ENCODE results near the gene CEACAM7. TPM values are rescaled to one million over a fixed set of nuclear protein-coding genes. Genes with fewer than 3 reads are reported as not detected.

Gene CEACAM7
- not detected in 2 replicates for total RNA-seq
- long read RNA-seq = 0 reads

DNA sequence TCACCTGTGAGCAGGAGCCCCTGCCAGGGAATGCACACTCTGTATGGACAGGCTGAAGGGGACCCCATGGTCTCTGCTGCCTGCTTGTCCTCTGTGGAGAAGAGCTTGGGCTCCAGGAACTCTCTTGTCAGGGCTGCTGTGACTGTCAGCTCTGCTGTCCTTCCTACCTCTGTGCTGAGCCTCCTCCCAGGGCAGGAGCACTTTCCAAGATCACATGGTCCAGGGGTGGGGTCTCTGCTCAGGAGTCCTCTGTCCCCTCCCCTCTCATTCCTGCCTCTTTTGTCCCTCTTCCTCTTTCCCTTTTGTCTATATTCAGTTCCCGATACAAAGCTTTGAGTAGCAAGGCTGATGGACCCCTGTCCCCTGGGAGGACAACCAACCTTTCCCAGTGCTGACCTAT is at the start of gene CEACAM7:
CEACAM7 (minus strand) TSS at position 173 of the 400 bp plus-strand sequence; CDS start at position 68, 105 bp downstream.
- TF ChIP-seq, protein P1, sequence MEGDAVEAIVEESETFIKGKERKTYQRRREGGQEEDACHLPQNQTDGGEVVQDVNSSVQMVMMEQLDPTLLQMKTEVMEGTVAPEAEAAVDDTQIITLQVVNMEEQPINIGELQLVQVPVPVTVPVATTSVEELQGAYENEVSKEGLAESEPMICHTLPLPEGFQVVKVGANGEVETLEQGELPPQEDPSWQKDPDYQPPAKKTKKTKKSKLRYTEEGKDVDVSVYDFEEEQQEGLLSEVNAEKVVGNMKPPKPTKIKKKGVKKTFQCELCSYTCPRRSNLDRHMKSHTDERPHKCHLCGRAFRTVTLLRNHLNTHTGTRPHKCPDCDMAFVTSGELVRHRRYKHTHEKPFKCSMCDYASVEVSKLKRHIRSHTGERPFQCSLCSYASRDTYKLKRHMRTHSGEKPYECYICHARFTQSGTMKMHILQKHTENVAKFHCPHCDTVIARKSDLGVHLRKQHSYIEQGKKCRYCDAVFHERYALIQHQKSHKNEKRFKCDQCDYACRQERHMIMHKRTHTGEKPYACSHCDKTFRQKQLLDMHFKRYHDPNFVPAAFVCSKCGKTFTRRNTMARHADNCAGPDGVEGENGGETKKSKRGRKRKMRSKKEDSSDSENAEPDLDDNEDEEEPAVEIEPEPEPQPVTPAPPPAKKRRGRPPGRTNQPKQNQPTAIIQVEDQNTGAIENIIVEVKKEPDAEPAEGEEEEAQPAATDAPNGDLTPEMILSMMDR (IDR thresholded peaks at IDR 0.05) = no peak
- H3K27me3 Mint-ChIP-seq (ENCODE audit: unreplicated experiment) = no peaks in the 10 kb centered on the region
- H3K4me1 Mint-ChIP-seq (ENCODE audit: unreplicated experiment) = no peaks in the 10 kb centered on the region
- H3K4me3 Mint-ChIP-seq (ENCODE audit: unreplicated experiment) = no peak within 1 kb of the TSS
- DNase-seq (ENCODE audit: extremely low spot score, unreplicated experiment) = no peak
- no peaks in the 10 kb centered on the region for H3K9me3 Mint-ChIP-seq (ENCODE audit: unreplicated experiment)
- no peaks in the 10 kb centered on the region for H3K36me3 Mint-ChIP-seq (ENCODE audit: unreplicated experiment)
- no peak within 1 kb of the TSS for H3K27ac Mint-ChIP-seq (ENCODE audit: unreplicated experiment)

DNA sequence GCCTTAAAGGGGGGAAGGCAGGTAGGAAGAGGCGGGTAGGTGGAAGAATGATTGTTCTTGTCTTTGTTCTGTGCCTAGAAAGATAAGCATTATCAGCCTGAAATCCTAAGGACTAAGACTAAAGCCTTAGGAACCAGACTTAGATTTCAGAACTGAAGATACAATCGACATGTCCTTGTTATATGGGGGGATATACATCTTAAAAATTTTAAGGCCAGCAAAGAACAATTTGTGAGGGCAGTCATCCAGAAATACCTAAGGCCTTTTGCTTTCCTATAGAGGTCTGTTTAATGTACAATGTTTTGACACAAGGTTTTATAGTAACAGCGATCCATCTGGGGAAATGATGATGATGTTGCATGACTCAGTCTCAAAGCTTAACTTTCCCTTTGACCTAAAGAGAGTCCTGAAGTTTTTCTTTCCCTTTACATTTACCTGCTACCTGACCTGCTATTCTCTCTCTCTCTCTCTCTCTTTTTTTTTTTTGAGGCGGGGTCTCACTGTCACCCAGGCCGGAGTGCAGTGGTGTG is 47.1 kb upstream of the CEACAM7 start:
- Mint-ChIP-seq H3K36me3 (ENCODE audit: unreplicated experiment) (no peaks in the 10 kb centered on the region), H3K4me3 (ENCODE audit: unreplicated experiment) (no peak overlapping the region), H3K27me3 (ENCODE audit: unreplicated experiment) (peaks cover 14% of the 10 kb centered on the region), H3K9me3 (ENCODE audit: unreplicated experiment) (no peaks in the 10 kb centered on the region), H3K27ac (ENCODE audit: unreplicated experiment) (no peak overlapping the region), H3K4me1 (ENCODE audit: unreplicated experiment) (no peaks in the 10 kb centered on the region)
- no peak for DNase-seq (ENCODE audit: extremely low spot score, unreplicated experiment)
- TF ChIP-seq, protein P1 (IDR thresholded peaks at IDR 0.05) = no peak

GRCh38 chr19:41734585-41734984 is 46.5 kb upstream of the CEACAM7 start:
- no peaks in the 10 kb centered on the region for H3K36me3 Mint-ChIP-seq (ENCODE audit: unreplicated experiment)

GRCh38 chr19:41734156-41734555 is 46.1 kb upstream of the CEACAM7 start:
- H3K9me3 Mint-ChIP-seq (ENCODE audit: unreplicated experiment) = no peaks in the 10 kb centered on the region
- H3K4me3 Mint-ChIP-seq (ENCODE audit: unreplicated experiment) = no peak overlapping the region
- peaks cover 14% of the 10 kb centered on the region for H3K27me3 Mint-ChIP-seq (ENCODE audit: unreplicated experiment)
- DNase-seq (ENCODE audit: extremely low spot score, unreplicated experiment) = no peak
- no peaks in the 10 kb centered on the region for H3K4me1 Mint-ChIP-seq (ENCODE audit: unreplicated experiment)
- H3K36me3 Mint-ChIP-seq (ENCODE audit: unreplicated experiment) = no peaks in the 10 kb centered on the region
- no peak overlapping the region for H3K27ac Mint-ChIP-seq (ENCODE audit: unreplicated experiment)
- TF ChIP-seq, protein P1 (IDR thresholded peaks at IDR 0.05) = no peak

More at GRCh38 chr19:41734585-41734984, 46.5 kb upstream of the CEACAM7 start:
- TF ChIP-seq, protein P1 (IDR thresholded peaks at IDR 0.05) = no peak
- peaks cover 14% of the 10 kb centered on the region for H3K27me3 Mint-ChIP-seq (ENCODE audit: unreplicated experiment)
- no peaks in the 10 kb centered on the region for H3K4me1 Mint-ChIP-seq (ENCODE audit: unreplicated experiment)
- no peak overlapping the region for H3K4me3 Mint-ChIP-seq (ENCODE audit: unreplicated experiment)
- no peak for DNase-seq (ENCODE audit: extremely low spot score, unreplicated experiment)
- H3K9me3 Mint-ChIP-seq (ENCODE audit: unreplicated experiment) = no peaks in the 10 kb centered on the region
- no peak overlapping the region for H3K27ac Mint-ChIP-seq (ENCODE audit: unreplicated experiment)

DNA sequence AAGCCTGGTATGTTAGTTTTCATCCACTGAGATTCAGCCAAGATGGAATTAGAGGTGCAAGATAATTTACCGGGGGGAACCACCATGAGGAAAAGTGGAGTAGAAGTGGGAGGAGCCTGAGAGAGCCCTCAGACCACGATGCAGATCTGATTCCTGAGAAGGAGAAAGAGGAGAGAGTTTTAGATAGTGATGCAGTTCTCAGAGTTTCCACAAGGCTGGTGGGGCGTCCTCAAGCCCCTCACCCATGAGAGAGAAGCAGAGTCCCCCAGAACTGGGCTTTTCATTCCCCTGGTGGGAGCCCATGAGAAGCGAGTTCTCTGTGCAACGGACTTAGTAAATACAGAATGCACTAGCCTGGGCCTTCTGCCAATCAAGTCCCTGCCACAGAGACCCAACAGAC is 38.4 kb upstream of the CEACAM7 start:
- DNase-seq (ENCODE audit: extremely low spot score, unreplicated experiment) = no peak
- Mint-ChIP-seq H3K36me3 (ENCODE audit: unreplicated experiment) (no peaks in the 10 kb centered on the region), H3K4me1 (ENCODE audit: unreplicated experiment) (no peaks in the 10 kb centered on the region), H3K9me3 (ENCODE audit: unreplicated experiment) (no peaks in the 10 kb centered on the region), H3K4me3 (ENCODE audit: unreplicated experiment) (no peak overlapping the region), H3K27me3 (ENCODE audit: unreplicated experiment) (peaks cover 7% of the 10 kb centered on the region), H3K27ac (ENCODE audit: unreplicated experiment) (no peak overlapping the region)
- TF ChIP-seq, protein P1 (IDR thresholded peaks at IDR 0.05) = no peak
